ENCODE measurements around the gene ATOX1. TPM values are rescaled to one million over a fixed set of nuclear protein-coding genes. Genes with fewer than 3 reads are reported as not detected.

ATOX1 gene
- total RNA-seq, 1 donor from 2014 or later: 120 TPM

GRCh38 chr5:151739939-151740335, 18.5 kb downstream of the ATOX1 start:
- no peaks in the 10 kb centered on the region for H3K9me3 ChIP-seq
- intact Hi-C loops (cut with DNase I): loop anchor here (1.0 to 5.0 kb wide), 3 partner anchors 30 to 293 kb away; partner anchors contain the start of gene SLC36A1
- peak overlapping the region; percentile 81 for H3K27ac ChIP-seq
- DNase-seq (ENCODE audit: extremely low spot score in 2 of 2): no peak
- H3K4me1 ChIP-seq: peaks cover 41% of the 10 kb centered on the region
- peak overlapping the region in 1 of 2 donors; percentile 7 for H3K4me3 ChIP-seq
- TF ChIP-seq POLR2A (IDR thresholded peaks at IDR 0.05): no peak
- TF ChIP-seq POLR2AphosphoS5 (IDR thresholded peaks at IDR 0.05; ENCODE audit: insufficient read depth in 1 of 2, low read depth in 1 of 2): no peak
- H3K36me3 ChIP-seq: peaks cover 0 to 10% of the 10 kb centered on the region in 2 donors
- H3K27me3 ChIP-seq: no peaks in the 10 kb centered on the region

- intact Hi-C loops (cut with DNase I): no loop called here
- TF ChIP-seq CTCF (IDR thresholded peaks at IDR 0.05): no peak
- TF ChIP-seq POLR2AphosphoS5 (IDR thresholded peaks at IDR 0.05; ENCODE audit: insufficient read depth in 1 of 2, low read depth in 1 of 2): no peak
- TF ChIP-seq POLR2A (IDR thresholded peaks at IDR 0.05): no peak
- Histone ChIP-seq H3K4me1 (peaks cover 37% of the 10 kb centered on the region), H3K9me3 (no peaks in the 10 kb centered on the region), H3K27me3 (no peaks in the 10 kb centered on the region), H3K4me3 (no peak overlapping the region), H3K27ac (peak overlapping the region; percentile 81), H3K36me3 (peaks cover 0 to 4% of the 10 kb centered on the region in 2 donors)
- no peak for DNase-seq (ENCODE audit: extremely low spot score in 2 of 2)
Observed at GRCh38 chr5:151739395-151739794, 19.0 kb downstream of the ATOX1 start.

GRCh38 chr5:151738125-151738848, 20.1 kb downstream of the ATOX1 start:
- peaks cover 37% of the 10 kb centered on the region for H3K4me1 ChIP-seq
- no peak for TF ChIP-seq CTCF (IDR thresholded peaks at IDR 0.05)
- no peak for TF ChIP-seq POLR2AphosphoS5 (IDR thresholded peaks at IDR 0.05; ENCODE audit: insufficient read depth in 1 of 2, low read depth in 1 of 2)
- no peak for TF ChIP-seq POLR2A (IDR thresholded peaks at IDR 0.05)
- no peaks in the 10 kb centered on the region for H3K9me3 ChIP-seq
- no peaks in the 10 kb centered on the region for H3K36me3 ChIP-seq
- no peak for DNase-seq (ENCODE audit: extremely low spot score in 2 of 2)
- H3K4me3 ChIP-seq: no peak overlapping the region
- peak overlapping the region; percentile 81 for H3K27ac ChIP-seq
- no peaks in the 10 kb centered on the region for H3K27me3 ChIP-seq
- intact Hi-C loops (cut with DNase I): no loop called here

GRCh38 chr5:151737431-151737830, 21.0 kb downstream of the ATOX1 start:
- Histone ChIP-seq H3K27me3 (no peaks in the 10 kb centered on the region), H3K4me1 (peaks cover 37% of the 10 kb centered on the region), H3K36me3 (no peaks in the 10 kb centered on the region), H3K27ac (peak overlapping the region; percentile 37), H3K4me3 (no peak overlapping the region), H3K9me3 (no peaks in the 10 kb centered on the region)
- TF ChIP-seq POLR2A (IDR thresholded peaks at IDR 0.05) (no peak), POLR2AphosphoS5 (IDR thresholded peaks at IDR 0.05; ENCODE audit: insufficient read depth in 1 of 2, low read depth in 1 of 2) (no peak), CTCF (IDR thresholded peaks at IDR 0.05) (no peak)
- no peak for DNase-seq (ENCODE audit: extremely low spot score in 2 of 2)
- intact Hi-C loops (cut with DNase I): no loop called here

- intact Hi-C loops (cut with DNase I): no loop called here
- H3K9me3 ChIP-seq: no peaks in the 10 kb centered on the region
Observed at GRCh38 chr5:151735646-151736045, 22.8 kb downstream of the ATOX1 start.

More at GRCh38 chr5:151735646-151736045, 22.8 kb downstream of the ATOX1 start:
- H3K27ac ChIP-seq: no peak overlapping the region
- H3K27me3 ChIP-seq: no peaks in the 10 kb centered on the region
- no peak for DNase-seq (ENCODE audit: extremely low spot score in 2 of 2)
- no peak for TF ChIP-seq CTCF (IDR thresholded peaks at IDR 0.05)
- TF ChIP-seq POLR2AphosphoS5 (IDR thresholded peaks at IDR 0.05; ENCODE audit: insufficient read depth in 1 of 2, low read depth in 1 of 2): no peak
- no peak for TF ChIP-seq POLR2A (IDR thresholded peaks at IDR 0.05)
- H3K4me1 ChIP-seq: peaks cover 31% of the 10 kb centered on the region
- no peak overlapping the region for H3K4me3 ChIP-seq
- H3K36me3 ChIP-seq: no peaks in the 10 kb centered on the region

All from vagina (tissue), 2 donors.